GM21737 (cell line): ENCODE data around the gene SMAD4.
"Not testable (repeated sequence)": the region's sequence is repeated elsewhere in the genome, so short reads cannot be mapped to it uniquely, and the experiment has no call there.

Experiments used
- ATAC-seq: cut with Tn5 transposase; IDR thresholded peaks from one replicate; pipeline ENCODE4 v1.9.1; 2021; ENCODE audit warnings: mild to moderate bottlenecking, moderate library complexity; ENCODE audit not compliant: unreplicated experiment

SMAD4 gene

DNA sequence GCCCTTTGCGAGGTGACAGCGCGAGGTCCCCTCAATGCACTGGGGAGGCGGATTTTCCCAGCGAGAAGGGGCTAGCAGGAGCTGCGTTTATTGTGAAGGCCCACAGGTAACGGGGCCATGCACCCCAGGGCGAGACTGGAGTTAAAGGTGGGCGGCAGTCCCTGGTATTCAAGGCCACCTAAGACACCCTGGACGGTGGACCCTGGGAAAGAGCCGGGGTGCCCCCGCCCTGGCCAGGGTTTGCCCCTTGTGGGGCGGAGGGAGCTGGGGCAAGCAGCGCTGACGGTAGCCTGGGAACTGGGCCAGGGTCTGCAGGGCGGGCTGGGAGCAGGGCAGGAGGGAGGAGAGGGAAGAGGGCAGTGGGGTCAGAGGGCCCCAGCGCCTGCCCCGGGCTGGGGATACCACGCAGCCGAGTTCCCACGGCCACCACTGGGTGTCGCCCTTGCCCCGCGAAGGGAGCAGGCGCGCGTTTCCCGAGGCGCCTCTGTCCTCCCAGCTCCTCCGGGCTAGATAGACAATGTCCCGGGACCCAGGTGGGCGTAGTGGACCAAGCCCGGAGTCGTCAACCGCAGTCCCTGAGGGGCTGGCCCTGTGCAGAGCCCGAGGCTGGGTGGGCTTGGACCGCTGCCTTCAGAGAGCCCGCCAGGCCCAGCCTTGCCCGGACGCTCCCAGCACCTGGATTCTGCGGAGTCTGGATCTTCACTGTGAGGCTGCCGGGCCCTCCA, 80.2 kb downstream of the SMAD4 start:
- peak; percentile 80 for ATAC-seq

DNA sequence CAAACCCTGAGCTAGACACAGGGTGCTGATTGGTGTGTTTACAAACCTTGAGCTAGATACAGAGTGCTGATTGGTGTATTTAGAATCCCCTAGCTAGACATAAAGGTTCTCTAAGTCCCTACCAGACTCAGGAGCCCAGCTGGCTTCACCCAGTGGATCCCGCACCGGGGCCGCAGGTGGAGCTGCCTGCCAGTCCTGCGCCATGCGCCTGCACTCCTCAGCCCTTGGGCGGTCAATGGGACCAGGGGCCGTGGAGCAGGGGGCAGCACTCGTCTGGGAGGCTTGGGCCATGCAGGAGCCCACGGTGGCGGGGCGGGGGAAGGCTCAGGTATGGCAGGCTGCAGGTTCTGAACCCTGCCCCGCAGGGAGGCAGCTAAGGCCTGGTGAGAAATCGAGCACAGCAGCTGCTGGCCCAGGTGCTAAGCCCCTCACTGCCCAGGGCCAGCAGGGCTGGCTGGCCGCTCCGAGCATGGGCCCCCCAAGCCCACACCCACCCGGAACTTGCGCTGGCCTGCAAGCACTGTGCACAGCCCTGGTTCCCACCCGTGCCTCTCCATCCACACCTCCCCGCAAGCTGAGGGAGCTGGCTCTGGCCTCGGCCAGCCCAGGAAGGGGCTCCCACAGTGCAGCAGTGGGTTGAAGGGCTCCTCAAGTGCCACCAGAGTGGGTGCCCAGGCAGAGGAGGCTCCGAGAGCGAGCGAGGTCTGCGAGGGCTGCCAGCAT, 81.8 kb downstream of the SMAD4 start:
- not testable (repeated sequence) for ATAC-seq

DNA sequence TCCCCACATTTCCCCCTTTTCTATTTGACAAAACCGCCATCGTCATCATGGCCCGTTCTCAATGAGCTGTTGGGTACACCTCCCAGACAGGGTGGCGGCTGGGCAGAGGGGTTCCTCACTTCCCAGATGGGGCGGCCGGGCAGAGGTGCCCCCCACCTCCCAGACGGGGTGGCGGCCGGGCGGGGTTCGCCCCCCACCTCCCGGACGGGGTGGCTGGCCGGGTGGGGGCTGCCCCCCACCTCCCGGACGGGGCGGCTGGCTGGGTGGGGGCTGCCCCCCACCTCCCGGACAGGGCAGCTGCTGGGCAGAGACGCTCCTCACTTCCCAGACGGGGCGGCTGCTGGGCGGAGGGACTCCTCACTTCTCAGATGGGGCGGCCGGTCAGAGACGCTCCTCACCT, 87.0 kb downstream of the SMAD4 start:
- not testable (repeated sequence) for ATAC-seq

DNA sequence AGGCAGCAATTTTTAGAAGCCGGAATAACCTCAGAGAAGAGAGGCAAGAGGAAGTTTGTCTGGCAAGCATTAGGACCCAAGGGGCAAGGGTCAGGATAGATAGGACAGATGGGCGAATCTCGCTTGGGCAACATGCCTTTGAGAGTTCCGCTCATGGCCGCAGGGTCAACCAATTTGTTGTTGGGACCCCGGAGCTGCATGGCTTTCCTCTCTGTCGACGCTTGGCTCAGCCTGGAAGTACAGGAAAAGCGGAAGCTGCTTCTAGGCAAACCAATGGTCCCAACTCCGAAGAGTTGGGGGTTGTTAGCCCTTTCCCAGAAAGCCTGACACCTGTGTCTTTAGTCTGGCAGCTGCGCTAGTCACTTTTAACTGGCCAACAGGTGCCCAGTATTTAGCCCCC, 89.5 kb downstream of the SMAD4 start:
- ATAC-seq: not testable (repeated sequence)

DNA sequence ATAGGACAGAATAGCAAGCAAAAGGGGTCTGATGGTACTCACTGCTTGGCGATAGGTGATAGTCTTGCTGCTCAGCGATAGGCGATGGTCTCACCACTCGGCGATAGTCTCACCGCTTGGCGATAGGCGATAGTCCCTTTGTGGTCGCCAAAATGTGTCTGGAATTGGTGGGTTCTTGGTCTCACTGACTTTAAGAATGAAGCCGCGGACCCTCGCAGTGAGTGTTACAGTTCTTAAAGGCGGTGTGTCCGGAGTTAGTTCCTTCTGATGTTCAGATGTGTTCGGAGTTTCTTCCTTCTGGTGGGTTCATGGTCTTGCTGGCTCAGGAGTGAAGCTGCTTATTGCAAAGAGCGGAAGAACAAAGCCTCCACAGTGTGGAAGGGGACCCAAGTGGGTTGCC, 90.0 kb downstream of the SMAD4 start:
- not testable (repeated sequence) for ATAC-seq

DNA sequence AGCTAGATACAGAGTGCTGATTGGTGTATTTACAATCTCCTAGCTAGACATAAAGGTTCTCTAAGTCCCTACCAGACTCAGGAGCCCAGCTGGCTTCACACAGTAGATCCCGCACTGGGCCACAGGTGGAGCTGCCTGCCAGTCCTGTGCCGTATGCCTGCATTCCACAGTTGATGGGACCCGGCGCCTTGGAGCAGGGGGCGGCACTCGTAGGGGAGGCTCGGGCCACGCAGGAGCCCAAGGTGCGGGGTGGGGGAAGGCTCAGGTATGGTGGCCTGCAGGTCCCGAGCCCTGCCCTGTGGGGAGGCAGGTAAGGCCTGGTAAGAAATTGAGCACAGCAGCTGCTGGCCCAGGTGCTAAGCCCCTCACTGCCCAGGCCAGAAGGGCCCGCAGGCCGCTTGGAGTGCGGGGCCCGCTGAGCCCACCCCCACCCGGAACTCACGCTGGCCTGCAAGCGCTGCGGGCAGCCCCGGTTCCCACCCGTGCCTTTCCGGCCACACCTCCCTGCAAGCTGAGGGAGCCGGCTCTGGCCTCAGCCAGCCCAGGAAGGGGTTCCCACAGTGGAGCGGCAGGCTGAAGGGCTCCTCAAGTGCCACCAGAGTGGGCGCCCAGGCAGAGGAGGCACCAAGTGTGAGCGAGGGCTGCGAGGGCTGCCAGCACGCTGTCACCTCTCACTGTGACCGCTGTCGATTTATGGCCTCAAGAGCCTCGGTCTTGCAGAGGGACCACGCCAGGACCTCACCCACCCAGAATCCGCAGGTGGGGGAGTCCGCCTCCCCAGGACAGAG, 91.0 kb downstream of the SMAD4 start:
- no peak for ATAC-seq

DNA sequence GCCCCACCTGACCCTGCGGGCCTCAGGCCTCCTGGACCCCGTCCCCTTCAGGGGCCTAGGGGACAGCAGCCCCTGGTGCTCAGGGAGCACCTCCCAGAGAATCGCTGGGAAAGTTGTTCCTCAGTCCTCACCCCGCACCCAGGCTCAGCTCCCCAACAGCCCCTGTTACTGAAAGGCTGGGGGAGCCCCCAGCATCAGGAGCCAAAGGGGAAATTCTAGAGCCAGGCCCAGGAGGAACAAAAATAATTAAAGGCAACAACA, 91.5 kb downstream of the SMAD4 start:
- ATAC-seq: no peak

DNA sequence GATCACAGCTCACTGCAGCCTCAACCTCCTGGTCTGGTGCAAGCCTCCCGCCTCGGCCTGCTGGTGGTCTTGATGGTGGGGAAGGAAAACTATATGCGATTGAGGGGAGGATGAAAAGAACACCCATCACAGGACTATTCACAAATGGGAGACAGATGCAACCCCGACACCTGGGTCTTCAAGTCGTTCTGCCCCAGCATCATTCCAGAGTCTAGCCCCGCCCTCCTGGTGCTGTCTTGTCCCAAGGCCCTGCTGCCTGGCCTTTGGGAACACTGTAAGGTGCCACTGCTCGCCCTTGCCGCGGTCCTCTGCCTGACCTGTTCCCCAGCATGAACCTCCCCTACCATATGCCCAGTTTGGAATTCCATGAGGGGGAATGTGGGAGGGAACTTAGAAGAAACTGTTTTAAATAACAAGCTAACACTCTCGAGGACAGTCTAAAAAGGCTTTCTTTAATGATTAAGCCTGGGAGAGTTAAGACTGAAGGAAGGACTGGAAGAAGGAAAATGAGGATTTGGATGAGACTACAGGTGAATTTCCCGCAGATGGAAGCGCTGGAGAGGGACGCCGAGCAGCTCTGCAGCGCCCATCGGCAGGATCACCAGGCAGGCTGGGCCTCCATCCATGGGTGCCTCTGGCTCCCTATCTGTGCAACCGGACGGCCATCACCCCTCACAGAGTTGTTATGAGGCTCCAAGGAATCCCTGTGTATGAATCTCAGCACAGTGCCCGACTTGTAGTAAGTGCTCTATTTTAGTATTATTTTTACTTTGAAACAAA, 92.4 kb downstream of the SMAD4 start:
- ATAC-seq: no peak

DNA sequence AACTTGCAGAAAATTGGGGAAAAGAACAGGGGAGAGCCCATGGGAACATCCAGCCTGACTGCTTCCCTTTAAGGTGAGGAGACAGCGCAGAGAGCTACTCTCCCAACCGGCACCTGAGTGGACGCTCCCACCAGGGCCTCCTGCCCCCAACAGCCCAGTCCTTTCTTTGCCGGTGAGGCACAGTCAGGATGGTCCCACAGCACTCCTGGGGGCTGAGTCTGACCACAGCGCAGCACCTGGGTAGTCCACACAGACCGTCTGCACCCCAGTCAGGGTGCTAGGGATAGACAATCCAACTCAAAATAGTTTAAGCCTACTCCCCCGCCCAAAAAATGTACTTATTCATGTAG, 93.0 kb downstream of the SMAD4 start:
- no peak for ATAC-seq

DNA sequence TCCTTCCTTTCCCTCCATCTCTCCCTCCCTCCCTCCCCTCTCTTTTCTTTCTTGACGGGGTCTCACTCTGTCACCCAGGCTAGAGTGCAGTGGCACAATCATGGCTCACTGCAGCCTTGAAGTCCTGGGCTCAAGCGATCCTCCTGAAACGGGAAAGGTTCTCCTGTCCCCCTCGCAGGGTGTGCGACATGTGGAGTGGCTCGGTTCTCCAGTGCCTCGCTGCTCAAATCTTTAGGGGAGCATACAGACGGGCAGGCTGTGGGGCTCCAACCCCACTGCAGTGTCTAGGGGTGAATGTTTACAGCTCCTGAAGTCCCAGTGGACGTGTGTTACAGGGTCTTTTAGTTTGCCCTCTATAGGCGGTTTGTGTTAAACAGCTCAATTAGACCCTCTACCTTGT, 93.5 kb downstream of the SMAD4 start:
- ATAC-seq: no peak

DNA sequence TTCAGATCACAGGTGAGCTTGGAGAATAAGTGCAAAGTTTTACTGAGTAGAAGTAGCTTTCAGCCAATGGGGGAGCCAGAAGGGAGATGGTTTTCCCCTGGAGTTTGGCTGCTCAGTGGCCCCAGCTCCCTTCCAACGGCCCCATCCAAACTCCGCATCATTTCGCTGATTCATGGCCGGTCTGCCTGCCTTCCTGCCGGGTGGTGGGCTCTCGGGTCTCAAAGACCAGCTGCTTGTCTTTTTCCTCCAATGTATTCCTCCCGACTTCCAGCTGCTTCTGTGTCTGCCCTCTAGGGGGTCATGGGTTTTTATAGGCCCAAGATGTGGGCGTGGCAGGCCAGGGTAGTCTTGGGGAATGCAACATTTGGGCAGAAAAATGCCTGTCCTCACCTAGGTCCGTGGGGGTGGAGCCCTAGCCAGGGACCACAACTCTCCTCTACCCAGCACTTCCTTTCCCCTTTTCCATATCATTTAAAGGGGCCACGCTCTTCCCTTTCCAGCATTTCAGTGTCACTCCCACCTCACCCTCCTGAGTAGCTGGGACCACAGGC, 94.0 kb downstream of the SMAD4 start:
- no peak for ATAC-seq

DNA sequence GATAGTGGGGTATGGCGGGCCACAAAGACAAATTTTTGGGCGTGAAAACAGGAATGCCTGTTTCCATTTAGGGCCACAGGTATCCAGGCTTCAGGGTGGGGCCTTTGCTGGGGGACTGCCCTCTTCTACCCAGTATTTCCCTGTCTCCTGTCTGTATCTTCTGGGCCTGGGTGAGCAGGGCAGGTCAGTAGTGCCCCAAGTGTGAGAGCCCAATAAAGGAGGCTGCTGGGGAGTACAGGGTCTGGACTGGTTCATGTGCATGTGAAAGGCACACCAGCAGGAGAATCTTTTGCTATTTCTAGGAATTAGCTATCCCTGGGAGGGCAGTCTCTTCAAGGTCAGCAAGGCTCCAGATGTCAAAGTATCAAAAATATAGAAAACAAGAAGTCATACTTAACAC, 96.0 kb downstream of the SMAD4 start:
- no peak for ATAC-seq

DNA sequence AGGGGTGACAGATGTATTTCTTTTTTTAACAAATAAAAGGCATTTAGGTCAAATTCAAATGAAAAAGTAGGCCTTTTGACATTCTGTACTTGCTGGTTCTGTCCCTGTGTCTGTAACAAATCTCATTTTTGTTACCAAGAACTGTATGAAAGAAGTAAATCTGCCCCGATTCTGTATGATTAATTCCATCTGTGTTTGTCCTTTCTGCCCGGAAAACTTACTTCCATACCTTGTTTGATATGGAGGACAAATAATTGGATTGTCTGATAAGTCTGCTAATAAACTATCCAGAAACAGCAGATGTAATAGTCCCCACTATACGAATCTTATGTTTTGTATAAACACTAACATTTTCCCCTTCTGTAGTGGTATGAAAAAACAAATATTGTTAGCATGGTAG, 97.7 kb downstream of the SMAD4 start:
- no peak for ATAC-seq

DNA sequence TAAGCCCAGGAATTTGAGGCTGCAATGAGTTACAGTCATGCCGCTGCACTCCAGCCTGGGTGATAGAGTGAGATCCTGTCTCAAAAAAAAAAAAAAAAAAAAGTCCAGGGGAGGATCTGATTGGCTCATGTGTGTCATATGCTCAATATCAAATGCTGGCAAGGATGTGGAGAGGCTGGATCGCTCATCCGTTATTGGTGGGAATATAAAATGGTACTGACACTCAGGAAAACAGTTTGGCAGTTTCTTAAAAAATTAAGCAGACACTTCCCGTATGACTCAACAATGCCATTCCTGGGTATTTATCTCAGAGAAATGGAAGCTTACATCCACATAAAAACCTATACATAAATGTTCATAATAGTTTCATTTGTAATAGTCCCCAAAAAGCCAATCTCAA, 98.5 kb downstream of the SMAD4 start:
- no peak for ATAC-seq

DNA sequence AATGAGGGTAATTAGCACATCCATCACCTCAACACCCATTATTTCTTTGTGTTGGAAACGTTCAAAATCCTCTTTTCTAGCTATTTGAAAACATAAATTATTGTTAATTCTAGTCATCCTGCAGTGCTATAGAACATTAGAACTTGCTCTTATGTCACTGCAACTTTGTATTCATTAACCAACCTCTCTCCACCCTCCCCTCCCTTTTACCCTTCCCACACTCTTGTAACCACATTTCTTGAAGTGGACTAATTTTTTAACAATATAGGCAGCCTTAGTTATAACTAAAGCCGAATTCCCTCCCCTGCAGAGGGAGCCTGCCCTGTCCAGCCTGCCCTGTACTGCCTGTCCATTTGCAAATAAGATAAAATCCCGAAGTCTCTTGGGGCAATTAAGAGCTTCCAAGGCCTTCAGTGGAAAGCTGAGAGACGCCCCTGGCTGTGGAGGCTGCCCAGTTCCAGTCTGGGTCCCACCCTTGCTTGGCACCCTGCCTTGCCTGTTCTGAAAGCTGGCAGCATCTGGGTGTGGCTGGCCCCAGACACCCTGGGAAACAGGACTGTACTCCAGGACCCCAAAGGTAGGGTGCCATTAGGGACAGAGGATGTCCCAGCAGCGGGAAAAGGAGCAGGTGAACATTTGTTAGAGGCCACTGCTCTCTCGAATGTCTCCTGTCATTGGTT, 102.4 kb downstream of the SMAD4 start:
- no peak for ATAC-seq

DNA sequence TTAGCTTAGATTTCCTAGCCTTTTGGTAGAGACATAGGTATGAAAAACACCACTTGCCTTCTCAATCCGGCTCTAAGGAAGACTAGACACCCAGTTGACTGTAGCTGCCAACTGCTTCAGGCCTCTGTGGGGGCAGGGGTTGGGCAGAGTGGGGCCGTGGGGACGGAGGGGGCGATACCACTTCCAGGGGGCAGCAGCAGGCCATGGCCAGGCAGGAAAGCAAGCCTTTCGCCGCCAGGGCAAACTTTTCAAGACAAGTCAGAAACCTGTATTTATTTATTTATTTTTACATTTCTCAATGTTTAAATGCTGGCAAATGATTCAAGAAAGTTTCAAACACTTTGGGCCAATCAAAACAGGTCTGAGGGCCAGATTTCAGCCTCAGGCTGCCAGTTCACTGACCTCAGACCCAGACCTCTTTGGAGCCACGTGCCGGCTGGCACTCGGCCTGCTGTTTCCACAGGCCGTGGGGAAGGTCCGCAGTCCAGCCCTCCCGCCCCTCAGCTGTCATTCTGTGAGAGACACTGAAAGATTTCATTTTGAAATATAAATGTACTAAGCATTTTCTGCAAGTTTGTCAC, 103.7 kb downstream of the SMAD4 start:
- ATAC-seq: no peak
